Stimulated activated CD4-positive, alpha-beta T cell treated with anti-CD3 and anti-CD28 coated beads, TNF-alpha, amount 100 ng/mL, for 1 hour (primary cell): ENCODE measurements around the gene BSG.
"Not testable (repeated sequence)": the region's sequence is repeated elsewhere in the genome, so short reads cannot be mapped to it uniquely, and the experiment has no call there.

Experiments
- DNase-seq, 3 donors: peaks; one replicate each; pipeline ENCODE4 v3.0.0-alpha.2; 2020; ENCODE audit warnings: low read depth in 3 of 3, low spot score in 1 of 3

BSG gene

GRCh38 chr19:588093-588740 is 15.8 kb downstream of the BSG start:
- peak in 1 of 3 donors; percentile 46 for DNase-seq

GRCh38 chr19:588741-589692 is 16.6 kb downstream of the BSG start:
- DNase-seq, result no peak

- no peak for DNase-seq
Observed at GRCh38 chr19:589693-590395, 17.4 kb downstream of the BSG start, which contains the start of gene HCN2. HCN2 (plus strand) TSS chr19:589881; CDS start chr19:589946, 65 bp downstream.

GRCh38 chr19:590396-590745 is 18.0 kb downstream of the BSG start:
- no peak for DNase-seq

- DNase-seq, result no peak
Observed at GRCh38 chr19:590750-591098, 18.3 kb downstream of the BSG start.

GRCh38 chr19:591099-591958 is 18.9 kb downstream of the BSG start:
- no peak for DNase-seq

- DNase-seq, result no peak
Observed at GRCh38 chr19:592101-592500, 19.7 kb downstream of the BSG start.

- no peak for DNase-seq
Observed at GRCh38 chr19:593055-593454, 20.7 kb downstream of the BSG start.

GRCh38 chr19:593505-593904 is 21.1 kb downstream of the BSG start:
- no peak for DNase-seq

GRCh38 chr19:594265-594870 is 22.0 kb downstream of the BSG start:
- DNase-seq, result no peak

- no peak for DNase-seq
Observed at GRCh38 chr19:595326-596262, 23.2 kb downstream of the BSG start.

GRCh38 chr19:596263-596655 is 23.9 kb downstream of the BSG start:
- DNase-seq, result no peak

GRCh38 chr19:597406-598315 is 25.3 kb downstream of the BSG start:
- DNase-seq, result no peak

- DNase-seq, result no peak
Observed at GRCh38 chr19:601310-601709, 28.9 kb downstream of the BSG start.

GRCh38 chr19:601790-602189 is 29.4 kb downstream of the BSG start:
- DNase-seq, result no peak

GRCh38 chr19:602391-603301 is 30.2 kb downstream of the BSG start:
- DNase-seq, result no peak

- not testable (repeated sequence) for DNase-seq
Observed at GRCh38 chr19:603302-603639, 30.9 kb downstream of the BSG start.
